GM19324 (cell line): ENCODE measurements around the gene BOD1.
"Not testable (repeated sequence)": the region's sequence is repeated elsewhere in the genome, so short reads cannot be mapped to it uniquely, and the experiment has no call there.

Experiments
- ATAC-seq: cut with Tn5 transposase; IDR thresholded peaks from one replicate; pipeline ENCODE4 v1.9.1; 2021; ENCODE audit warnings: mild to moderate bottlenecking, moderate library complexity; ENCODE audit not compliant: unreplicated experiment, low FRiP score

BOD1 gene

DNA sequence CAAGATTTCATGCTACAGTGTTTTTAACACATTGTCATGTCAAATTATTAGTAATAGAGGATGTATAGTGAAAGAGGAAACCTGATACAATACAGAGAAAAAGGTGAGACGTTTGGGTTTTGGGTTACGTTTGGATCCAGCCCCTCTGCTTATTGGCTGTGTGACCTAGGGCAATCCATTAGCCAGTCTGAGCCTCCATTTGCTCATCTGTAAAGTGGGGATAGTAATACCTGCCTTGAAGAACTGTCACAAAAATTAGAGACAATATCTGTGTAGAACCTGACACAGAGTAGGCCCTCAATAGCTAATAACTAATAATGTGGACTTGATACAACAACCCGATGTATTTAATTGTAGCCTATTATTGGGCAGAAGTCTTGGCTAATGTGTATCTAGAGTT is 4.3 kb upstream of the BOD1 start:
- no peak for ATAC-seq

DNA sequence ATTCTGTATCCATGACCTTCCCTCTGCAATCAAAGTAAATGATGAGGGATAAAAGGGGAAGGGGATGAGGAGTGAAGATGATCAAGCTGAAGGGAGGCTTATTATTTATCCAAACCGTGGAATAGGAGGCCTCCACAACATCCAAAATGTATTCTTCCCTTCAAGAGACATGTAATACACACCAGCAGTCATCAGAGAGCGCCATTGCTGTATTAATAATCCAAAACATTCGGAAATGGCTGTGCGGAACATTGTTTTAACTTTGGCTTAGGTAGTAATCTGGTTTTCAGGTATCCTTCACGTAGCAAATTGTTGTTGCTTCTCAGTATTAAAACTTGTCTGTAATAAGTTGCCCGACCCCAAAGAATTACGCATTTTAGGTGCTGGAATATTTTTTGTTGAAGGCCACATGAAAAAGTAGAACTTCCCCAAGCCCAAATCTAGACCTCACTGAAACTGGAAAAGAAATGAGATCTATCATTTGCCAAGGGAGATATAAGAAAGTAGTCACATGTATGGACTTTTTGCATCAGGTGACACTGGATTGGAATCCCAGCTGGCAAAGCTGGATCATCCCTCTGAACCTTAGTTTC is 2.6 kb upstream of the BOD1 start:
- no peak for ATAC-seq

DNA sequence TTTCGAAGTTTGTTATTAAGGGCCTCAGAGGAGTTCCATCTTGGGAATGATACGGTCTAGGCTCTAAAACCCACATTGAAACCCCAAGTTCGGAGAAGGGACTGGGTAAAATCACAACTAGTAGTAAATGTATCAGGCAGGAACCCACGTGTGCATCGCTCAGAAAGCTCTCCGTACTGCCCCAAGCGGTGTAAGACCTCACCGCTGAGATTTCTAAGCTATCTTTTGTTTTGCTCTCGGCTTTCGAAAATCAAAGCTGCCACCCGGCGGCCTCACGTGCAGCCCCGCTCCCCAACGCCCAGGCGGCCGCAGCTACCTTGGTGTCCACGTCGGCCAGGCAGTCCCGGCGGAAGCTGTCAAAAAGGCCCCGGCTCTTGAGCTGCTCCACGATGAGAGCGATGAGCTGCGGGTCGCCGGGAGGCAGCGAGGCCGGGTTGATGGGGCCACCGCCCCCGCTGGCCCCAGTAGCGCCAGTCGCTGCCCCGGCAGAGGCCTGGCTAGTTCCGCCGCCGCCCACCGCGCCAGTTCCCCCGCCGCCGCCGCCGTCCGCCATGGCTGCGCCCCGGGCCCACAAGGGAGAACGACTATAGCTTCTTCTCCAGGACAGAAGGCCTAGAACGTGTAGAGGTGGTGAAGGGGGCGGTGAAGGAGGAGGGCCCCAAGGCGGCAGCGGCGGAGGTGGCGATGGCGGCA is 420 bp downstream of the BOD1 start:
- ATAC-seq = peak; percentile 46

DNA sequence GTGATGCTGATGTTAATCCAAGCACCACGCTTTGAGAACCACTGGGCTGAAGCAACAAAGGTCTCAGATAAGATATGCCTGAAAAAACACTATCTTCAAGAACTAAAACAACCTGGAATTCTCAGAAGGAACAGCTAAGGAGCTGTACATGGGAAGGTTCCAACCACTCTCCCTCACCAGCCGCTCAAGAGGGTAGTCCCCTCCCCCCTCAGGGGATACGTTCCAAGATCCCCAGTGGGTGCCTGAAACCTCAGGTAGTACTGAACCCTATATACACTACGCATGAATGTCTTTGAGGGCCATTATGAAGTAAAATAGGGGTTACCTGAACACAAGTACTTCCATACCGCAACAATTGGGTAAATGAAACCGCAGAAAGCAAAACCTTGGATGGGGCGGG is 1.9 kb downstream of the BOD1 start:
- ATAC-seq = no peak

DNA sequence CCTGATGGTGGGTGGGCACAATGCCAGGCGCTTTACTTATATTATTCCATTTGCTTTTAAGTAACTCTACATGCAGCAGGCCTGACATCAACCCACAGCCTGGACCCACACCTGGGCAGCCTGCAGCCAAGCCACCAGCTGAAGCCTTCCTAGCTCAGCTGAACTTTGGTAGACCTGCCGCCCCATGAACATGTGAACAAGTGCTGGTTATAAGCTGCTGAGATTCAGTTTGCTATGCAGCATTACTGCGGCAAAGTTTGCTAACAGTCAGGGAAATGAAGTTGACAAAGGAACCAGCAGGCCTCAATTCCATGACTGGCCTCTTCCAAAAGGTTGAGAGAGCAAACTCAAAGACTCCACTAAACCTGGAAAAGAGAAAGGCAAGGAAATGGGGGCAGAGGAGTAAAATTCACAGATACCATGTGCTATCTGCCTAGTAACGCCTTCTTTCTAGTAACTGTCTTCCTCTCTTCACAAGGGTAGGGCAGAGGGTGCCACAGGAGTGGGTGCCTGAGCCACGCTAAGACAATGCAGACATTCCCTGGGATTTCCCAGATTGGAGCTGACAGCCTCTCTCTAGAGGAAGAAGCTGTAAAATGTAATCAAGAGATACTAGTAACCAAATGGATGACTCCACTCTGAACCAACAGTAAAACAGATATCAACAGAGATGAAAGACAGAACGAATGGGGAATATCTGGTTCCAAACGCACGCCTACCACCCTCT is 2.9 kb downstream of the BOD1 start:
- no peak for ATAC-seq

DNA sequence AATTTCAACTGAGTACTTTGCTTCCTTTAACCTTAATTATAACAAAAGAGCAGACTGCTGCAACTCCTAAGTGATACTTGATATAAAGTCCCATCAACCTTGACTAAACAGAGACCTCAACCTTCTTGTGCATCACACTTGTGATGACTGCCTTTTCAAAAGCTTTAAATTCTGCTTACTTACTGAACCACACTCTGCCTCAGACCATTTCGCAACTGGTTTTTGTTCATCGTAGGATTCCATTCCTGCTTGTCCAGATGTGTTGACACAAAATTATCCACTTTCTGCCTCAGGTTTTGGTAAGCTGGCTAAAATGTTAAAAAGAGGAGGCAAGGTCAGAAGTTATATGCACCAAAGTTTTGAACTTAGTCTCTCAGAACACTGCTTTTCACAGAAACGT is 3.5 kb downstream of the BOD1 start:
- no peak for ATAC-seq

DNA sequence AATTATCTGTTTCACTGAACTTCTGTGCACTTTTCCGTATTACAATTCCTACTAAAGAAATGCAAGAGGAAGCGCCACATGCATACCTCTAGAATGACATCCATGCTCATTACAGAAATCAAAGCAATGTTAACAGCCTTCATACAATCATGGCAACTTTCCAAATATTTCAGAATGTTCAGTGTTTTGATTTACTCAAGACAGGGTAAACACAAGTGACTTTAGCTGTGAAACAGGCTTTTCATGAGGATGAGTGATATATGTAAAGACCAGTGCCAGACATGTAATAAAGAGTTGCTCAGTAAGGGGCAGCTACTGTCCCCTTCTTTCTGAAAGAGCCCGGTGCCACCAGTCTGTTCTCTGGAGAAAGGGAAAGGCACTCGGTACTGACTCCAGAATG is 4.7 kb downstream of the BOD1 start:
- no peak for ATAC-seq

DNA sequence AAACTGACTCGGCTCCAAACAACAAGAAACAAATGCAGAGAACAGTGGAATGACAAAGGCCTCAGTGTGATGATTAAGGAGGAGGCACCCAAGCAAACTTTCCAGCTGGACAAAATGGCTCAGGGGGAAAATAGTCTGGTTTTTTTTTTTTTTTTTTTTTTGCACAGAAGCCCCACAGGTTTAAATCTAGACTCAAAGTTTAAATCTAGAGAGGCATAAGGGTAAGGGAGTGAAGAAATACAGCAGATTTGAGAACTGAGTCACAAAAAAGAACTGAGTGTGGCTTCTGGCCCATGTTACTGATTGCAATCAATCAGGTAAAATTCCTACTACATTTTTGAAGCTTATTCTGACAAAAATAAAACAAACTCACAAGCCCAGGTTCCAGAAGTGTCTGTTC is 12.3 kb downstream of the BOD1 start:
- ATAC-seq = no peak

DNA sequence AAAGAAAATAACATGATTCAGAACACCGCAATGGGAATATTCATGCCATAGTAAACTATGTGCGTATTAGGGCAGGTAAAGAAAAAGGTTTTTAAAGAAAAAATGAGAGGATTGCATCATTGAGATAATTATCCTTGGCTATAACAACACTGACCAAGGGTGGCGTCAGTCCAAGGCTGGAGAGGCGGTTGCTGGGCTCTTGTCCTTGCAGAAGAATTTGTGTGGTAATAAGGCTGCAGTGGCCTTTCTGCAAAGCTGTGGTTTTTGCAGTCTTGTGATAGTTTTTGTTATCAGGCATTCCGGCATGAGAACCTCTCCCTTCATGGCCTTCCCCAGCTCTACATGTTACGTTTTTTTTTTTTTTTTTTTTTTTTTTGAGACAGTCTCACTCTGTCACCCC is 14.0 kb downstream of the BOD1 start:
- no peak for ATAC-seq

DNA sequence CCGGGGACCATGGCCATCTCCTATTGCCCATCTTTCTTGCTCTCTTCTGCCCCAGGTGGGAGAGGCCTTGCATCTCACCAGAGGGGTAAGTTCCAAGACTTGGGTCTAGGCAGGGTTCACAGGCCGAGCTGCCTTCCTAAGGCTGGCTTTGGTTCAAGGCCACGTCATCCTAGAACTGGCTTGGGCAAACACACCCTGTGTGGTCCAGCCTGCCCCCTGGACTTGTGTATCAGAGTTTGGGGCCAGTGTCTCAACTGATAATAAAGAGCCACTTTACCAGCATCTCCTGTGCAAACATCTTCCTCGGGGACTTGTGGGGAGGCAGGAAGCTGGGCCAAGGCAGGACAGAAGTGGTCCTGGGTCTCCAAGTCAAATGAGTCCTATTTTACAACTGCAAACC is 17.8 kb downstream of the BOD1 start:
- ATAC-seq = no peak

DNA sequence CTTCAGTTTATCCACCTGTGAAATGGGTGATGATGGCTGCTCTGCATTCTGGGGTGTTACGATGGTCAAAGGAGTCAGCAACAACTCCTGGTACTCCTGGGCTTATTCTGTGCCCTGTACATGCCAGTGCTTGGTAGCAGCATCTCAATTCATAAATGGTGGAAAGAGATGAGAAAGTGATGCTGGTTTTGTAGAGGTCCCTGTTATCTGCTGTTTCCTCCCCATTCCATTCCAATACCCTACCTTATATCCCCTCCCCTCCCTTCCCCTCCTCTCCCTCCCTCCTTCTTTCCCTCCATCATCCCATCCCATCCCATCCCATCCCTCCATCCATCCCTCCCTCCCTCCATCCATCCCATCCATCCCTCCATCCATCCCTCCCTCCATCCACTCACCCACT is 19.1 kb downstream of the BOD1 start:
- no peak for ATAC-seq

DNA sequence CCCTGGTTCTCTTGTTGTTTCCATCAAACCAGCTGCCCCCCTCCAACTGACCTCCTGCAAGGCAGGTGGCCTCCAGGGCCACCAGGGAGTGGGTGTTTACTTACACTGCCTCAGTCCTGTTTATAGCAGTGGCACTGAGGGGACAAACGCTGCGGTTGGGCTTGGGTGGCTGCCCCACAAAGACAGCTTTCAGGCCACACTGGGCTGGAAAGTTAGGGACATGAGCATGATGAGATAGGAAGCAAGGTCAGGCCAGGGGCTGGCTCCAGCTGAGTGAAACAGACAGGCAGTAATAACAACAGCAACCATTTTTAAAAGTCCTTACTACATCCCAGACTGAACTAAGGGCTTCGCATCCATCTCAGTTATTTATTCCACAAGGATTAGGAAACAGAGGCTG is 20.6 kb downstream of the BOD1 start:
- no peak for ATAC-seq

DNA sequence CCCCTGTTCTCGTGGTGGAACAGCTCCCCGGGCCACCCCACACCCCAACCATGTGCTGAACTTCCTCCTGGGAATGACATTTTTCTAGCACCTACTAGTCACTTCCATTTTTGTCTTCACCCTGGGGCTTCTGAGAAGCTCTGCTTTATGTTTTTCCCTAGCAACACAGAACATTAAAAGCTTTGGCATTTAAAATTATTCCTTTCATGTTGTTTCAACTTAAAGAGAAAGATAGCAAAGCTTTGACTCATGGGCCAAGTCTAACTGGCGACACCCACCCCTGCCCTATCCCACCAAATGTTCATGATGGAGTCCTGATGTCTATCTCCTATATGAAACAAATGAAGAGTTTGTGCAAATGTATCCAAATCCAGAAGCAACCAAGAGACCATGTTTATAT is 22.4 kb downstream of the BOD1 start:
- no peak for ATAC-seq

DNA sequence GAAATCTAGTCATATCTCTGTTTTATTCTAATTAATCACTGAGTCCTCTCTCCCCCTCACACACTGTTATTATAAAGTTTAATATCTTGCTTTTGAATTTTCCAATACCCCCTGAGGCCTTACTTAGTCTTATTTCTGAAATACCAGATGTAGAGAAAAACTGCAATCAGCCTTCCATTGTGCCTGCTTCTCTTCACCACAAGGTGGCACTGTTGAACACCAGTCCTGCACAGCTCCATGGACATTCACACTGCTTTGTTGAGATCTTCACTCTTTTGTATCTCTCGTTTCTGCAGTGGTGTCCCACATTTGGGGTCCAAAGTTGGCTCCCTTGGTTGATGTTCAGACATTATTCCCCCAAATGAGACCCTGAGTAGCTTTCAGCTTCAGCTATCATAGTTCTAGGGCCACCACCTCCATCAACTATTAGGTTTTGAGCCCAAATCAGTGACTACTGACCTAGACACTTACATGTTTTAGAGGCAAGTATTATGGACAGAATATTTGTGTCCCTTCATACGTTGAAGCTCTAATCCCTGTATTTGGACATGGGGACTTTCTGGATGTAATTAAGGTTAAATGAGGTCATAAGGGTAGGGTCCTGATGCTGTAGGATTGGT is 24.3 kb downstream of the BOD1 start:
- no peak for ATAC-seq

DNA sequence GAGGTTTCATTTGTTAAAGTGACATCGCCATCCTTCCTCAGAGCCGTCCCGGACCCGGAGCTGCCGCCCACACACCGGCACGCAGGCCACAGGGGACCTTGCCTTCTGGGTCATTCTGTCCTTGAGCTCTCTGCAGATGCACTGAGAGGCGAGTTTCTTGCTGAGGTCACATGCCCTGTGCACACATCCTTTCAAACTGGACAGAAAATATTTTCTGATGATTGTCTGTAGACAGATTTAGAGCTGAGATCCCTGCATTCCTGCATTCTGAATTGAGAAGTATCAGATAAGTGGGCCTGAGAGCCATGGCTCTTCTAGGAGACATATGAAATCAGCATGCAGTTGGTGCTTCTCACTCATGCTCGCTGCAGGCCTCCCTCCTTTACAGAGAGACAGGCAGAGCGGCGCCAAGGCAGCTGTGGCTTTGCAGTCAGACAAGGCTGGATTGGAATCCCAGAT is 25.4 kb downstream of the BOD1 start:
- ATAC-seq = no peak

DNA sequence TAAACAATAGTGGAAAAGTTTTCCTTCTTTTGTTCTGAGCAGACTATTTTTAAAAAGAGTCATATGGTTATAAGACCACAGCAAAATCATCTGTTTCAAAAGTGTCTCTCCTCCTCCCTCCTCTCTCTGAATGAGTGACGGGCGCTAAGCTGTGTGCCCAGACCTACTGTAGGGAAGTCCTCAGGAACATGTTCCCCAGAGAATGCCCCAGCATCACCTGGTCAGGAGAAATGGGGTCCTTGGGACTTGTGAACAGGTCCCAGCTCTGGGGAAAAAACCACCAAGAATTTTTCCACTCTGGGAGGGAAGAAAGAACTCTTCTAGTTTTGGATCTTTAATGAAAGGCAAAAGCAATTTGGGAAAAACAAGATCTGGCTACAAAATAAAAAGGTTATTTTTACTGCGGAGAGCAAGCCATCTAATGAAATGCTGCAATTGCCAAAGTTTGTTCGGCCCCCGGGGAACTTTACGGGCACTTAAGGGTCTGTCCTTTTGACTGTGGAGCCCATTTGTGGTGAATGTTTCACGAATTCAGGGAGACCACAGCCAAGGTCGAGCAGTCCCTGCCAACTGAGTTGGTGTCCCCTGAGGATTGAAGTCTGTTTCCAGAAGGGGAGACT is 25.9 kb downstream of the BOD1 start:
- ATAC-seq = no peak

DNA sequence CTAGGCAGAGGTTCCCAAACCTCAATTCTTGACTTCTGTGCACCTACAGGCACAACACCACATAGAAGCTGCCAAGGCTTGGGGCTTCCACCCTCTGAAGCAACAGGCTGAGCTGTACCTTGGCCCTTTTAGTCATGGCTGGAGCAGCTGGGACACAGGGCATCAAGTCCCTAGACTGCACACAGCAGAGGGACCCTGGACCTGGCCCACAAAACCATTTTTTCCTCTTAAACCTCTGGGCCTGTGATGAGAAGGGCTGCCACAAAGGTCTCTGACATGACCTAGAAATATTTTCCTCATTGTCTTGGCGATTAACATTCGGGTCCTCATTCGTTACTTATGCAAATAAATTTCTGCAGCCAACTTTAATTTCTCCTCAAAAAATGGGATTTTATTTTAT is 30.3 kb downstream of the BOD1 start:
- not testable (repeated sequence) for ATAC-seq

DNA sequence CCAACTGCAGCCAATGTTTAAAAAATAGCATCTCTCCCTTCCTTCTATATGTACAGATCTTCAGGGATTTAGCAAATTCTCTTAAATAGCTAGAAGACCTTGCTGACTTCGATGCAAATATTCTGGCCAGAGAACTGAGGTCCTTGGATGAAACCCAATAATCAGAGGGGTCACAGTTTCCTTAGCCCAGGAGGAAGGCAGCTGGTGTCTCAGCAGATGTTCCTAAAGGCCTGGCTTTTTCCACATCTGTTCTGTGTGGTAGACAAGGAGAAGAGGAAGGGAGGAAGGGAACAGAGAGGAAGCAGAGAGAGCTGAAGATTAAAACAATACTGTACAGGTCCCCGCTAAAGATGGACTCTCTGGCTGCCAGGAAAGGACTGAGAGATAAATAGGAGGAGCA is 33.1 kb downstream of the BOD1 start:
- ATAC-seq = no peak

DNA sequence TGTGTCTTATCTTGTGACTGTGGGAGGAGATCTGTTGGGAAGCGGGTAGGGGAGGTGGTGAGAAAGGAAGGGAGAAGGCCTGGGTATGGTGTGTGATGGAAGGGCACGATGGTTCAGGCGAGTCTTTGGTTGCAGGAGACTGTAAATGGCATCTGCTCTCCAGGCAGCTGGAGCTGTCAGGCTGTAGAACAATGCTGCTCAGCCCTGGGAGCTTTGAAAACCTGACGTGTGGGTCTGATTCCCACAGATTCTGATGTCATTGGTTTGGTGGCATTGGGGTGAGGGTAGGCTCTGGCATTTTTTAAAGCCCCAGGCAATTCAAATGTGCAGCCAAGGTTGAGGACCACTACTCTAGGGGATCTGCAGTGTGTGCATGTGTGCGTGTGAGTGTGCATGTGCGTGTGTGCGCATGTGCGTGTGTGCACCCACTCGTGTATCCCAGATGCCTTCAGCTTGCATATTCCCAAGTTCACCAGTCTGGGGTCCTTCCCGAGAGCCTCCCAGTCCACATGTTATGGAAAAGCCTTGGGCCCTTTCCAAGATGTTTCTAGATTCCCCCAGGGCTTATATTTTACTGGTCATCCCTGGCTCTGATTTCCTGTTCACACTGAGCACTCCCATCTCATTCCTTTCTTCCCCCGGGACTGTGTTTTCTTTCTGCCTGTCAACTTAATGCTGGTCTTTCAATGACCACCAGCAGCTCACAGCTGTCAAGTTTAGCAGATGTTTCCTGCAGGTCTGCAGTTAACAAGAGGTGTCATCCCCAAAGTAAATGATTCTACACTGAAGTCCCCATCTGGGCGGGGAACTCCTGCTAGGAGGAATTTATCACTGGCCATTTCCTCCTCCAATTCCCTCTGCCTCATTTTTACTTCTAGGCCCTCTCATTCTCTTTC is 34.0 kb downstream of the BOD1 start:
- ATAC-seq = no peak
